Hematopoietic multipotent progenitor cell treated with erythropoietin and hydrocortisone succinate and interleukin-3 and kit ligand, for 6 days (in vitro differentiated cells): ENCODE measurements around the gene TMPRSS11D.

Experiments
- DNase-seq: peaks from one replicate; pipeline ENCODE4 v3.0.0-alpha.2; 2015

Gene TMPRSS11D, protein sequence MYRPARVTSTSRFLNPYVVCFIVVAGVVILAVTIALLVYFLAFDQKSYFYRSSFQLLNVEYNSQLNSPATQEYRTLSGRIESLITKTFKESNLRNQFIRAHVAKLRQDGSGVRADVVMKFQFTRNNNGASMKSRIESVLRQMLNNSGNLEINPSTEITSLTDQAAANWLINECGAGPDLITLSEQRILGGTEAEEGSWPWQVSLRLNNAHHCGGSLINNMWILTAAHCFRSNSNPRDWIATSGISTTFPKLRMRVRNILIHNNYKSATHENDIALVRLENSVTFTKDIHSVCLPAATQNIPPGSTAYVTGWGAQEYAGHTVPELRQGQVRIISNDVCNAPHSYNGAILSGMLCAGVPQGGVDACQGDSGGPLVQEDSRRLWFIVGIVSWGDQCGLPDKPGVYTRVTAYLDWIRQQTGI

DNA sequence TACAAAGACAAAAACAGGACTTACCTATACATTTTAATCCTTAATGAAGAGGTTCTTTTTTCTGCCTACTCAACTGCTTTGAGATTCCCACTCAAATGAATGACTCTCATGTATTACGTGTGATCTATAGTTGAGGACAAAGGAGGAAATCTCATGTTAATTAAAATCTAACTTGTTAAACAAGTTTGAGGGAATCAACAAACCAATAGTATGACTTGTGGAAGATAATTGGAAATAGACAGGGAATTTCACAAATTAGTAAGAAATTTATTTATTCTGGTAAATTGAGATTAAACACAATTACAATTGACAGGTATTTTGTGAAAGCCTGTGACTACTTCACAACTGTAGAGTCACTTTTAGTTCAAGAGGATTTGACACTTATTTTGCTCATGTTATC, at the start of gene TMPRSS11D:
Gene TMPRSS11D (minus strand): TSS at position 101 of the 400 bp plus-strand sequence. CDS start 69 bp downstream, at position 32.
- no peak for DNase-seq

DNA sequence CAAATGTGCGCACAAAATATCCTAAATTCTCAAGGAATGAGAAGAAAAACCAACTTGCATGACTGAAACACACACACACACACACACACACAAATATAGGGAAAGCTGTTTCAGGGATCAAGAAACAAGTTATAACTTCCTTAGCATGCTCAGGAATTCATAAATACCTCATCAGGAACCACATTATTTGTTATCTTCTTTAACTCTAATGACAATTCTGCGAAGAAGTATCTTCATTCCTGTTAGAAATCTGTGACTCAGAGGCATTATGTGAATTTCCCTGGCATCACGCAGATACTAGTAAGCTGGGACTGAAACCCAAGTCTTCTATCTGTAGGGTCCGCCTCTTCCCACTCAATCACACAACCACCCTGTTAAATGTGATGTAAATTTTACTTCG, 49.2 kb upstream of the TMPRSS11D start:
- DNase-seq, result no peak

DNA sequence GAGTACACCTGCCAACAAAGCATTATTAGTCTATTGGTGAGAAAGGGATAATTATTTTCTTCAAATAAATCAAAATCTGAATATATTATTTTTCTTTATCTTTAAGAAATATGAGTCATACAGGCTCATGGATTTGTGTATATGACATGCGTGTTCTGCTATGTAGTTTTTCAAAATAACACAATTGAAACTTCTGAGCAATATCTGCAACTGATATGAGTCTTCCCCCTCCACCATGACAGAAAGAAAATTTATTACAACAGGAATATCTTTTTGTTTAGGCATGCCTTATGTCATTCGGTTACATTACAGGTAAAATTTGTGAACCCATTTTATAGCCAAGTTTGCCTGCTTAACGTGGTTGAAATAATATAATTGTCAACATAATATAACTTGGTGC, 47.5 kb upstream of the TMPRSS11D start:
- DNase-seq, result no peak

DNA sequence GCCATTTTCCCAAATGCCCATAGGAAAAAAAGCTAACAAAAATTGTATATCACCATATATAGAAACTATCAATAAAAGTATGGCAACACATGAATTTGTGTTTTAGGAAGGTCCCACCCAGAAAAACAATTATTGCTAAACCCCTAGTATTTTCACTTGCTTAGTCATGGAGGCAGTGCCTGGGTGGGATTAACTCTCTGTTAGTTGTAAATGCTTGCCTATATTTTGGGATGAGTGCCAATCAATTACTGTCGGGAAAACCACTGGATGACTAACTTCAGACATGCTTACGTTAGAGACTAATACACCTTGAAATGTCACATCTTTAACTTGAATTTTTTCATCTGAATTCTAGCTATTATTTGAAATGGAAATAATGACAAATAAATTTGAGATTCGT, 45.6 kb upstream of the TMPRSS11D start:
- DNase-seq, result no peak

DNA sequence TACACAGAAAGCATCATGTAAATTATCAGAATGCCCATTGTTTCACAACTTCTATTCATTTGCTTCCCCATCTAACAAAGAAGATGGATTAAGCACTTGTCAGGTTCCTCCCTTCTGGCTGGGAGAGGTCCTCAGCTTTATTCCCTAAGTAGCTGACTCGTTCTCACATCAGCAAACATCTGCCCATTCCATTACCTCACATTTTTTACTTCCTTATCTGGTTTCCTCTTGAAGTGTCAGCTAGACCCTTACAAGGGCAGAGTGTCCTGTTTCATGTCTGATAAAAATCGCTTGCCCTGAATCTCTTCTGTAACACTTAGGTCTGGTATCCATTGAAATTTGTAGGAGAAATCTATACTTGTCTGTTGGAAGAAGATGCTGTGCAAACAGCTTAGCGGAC, 44.7 kb upstream of the TMPRSS11D start:
- peak; percentile 27 for DNase-seq

DNA sequence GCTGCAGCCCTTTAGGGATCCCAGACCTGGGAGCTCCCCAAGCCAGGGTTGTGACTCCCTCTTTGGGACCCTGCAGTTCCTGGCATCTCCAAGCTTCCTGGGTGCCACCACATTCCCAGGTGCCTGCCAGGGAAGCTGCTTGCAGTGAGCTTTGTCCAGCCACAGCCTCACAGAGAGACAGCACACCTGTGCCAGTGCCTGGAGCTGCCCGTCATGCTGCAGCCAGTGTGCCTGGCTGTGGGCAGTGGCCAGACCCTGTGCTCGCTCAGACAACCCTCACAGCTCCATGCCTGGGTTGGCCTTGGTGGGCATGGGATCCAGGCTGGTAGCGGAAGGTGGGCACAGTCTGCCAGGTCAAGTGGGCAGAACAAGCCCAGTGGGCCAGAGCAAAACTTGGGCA, 43.4 kb upstream of the TMPRSS11D start:
- no peak for DNase-seq

DNA sequence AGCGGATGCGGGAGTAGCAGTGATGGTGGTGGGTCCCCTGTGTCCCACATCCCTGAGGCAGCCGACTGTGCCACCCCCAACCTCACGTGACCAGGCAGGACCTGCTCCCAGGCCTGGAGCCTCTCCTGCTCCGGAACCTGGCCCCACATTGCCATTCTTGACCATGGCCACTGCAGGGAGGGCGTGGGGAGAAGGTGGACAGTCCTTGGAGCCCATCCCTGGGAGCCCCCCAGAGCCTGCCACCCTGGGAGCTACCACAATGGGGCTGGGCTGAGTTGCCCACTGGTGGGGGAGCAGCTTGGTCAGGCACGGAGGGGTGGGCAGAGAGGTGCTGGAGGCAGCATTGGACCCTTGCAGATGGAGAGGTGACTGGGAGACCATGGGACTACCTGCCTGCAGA, 42.7 kb upstream of the TMPRSS11D start:
- no peak for DNase-seq

DNA sequence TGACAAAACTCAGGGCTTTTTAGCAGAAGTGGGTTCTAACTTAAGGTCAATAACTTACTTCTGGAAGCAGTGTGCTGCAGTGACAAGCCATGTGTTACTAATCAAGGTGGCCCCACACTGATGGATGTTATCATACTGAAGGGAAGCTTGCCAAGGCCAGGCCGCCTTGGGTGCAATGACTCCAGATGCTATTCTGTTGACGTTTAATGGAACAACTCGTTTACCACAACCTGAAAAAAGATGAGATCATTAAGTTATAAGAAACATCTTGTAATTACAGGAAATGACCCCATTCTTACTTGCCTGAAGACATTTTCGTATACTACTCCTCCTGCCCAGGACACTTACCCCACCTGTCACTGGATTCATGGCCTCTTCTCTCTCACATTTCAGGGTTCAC, 38.9 kb upstream of the TMPRSS11D start:
- no peak for DNase-seq

DNA sequence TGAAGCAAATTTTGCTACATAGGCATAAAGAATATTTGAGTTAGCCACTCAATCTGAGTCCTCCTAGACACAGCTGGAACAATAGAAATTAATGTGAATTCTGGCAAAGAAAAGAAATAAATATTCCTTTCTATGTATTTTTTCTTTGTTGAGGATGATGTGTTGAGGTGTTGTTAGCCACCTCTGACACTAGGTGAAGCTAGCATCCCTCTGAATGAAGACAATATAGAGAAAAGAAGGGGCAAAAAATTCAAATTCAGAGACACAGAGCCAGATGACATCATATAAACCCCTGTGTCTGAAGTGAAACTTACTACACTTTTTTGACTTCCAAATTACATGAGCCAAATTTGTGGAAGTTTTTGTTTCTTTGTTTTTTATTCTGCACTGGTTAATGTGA, 34.6 kb upstream of the TMPRSS11D start:
- DNase-seq, result peak; percentile 13

DNA sequence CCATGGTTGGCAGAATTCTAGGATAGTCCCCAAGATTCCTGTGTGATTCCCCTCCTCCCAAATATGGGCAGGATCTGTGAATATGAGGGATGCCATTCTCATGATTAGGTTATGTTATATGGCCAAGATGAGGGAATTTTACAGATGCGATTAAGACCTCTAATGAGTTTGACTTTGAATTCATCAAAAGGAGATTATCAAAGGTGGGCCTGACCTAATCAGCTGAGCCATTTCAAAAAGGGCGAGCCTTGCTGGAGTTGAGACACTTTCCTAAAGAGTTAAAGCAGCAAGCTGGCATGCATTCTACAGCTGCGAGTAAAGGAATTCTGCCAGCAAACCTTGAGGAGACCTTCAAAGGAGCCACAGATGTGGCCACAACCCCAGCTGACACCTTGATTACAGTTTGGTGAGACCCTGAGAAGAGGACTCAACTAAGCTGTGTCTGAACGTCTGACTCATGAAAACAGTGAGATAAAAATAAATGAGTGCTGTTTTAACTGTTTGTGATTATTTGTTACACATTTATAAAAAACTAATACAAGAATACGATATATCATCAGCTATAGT, 31.7 kb upstream of the TMPRSS11D start:
- no peak for DNase-seq

DNA sequence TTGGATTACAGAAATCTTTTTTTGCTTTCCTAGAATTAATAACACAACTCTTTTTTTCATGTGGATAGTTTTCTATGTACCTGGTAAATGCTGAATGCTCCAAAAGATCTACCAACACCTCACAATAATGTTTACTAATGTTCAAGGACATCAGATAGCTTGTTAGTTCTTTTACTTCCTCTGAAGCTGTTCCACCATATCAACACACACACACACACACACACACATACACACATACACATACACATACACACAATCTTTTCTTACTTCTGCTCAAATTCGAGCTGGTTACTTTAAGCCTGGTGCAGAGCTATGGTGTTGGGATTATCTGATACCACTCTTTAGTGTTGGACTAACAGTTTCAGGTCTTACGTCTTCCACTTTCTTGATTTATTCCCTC, 28.3 kb upstream of the TMPRSS11D start:
- DNase-seq, result no peak

DNA sequence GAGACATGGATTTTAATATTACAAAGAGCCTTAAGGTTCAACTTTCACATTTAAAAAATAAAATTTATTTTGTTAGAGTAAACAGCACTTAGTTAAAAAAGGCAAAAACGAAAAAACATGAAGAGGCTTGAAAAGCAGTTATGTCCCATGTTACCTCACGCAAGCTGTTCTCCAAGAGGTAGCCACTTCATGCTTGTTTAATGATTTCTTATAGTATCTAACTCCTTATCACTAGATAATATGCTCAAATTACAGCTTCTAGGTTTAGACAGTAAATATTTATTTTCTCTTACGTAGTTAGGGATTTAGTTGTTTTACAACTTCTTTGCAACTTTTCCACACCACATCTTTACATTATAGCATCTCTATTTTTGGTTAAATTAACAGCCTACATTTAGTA, 27.8 kb upstream of the TMPRSS11D start:
- no peak for DNase-seq

DNA sequence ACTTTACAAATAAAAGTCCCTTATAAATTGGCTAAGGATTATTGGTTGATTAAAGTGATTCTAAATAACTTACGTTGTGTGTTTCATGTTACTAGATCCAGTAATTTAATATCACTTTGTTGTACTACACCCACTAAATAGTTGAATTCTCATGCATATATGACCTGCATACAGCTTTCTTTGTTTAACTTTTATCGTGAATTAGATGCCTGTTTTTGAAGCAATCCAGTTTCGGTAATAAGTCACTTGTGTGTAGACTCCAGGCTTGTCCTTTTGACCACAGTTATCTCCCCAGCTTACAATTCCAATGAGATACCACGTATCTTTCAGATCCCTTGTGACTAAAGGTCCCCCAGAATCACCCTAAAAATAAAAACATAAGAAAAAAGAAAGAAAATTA, 27.3 kb upstream of the TMPRSS11D start:
- DNase-seq, result no peak

DNA sequence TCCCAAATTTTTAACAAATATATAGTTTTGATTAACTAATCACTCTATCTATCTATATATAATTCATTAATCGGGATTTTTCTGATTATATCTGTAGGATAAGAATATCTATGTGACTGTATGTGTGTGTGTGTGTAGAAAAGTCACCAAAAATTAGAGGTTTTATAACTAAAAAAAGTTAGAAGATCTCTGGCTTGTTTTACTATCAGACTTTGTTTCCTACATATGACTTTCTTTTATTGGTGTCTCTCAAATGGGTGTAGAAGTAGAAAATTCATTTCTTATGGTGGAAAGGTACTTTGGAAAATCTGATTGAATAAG, 26.7 kb upstream of the TMPRSS11D start:
- no peak for DNase-seq

DNA sequence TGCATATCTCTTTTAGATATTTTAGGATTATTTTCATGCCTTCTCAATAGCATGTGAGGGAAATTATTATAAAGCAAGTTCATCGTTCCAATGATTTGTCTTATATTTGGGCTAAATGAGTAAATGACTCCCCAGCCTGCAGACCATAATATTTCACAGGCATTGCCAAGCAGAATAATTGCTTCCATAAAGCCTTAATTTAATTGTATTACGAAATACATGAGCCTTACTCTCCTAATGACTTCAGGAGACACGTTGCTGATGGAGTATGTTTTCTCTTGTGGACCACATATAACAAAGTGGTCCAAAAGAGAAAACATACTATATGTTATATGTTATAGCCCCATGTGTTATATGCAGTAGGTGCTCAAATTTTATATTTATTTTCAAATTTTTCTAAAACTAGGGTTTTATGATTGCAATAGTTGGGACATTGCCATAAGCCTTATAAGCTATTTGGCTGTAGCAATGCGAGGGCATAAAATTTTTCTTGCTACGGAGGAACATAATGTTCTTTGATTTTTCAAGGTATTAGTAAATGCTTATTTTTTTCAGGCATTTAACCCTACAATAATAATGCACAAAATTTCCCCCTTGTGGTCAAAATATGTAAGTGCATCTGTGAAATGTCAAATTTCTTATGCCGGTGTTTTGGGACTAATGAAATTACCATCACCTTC, 26.2 kb upstream of the TMPRSS11D start:
- DNase-seq, result peak; percentile 60

DNA sequence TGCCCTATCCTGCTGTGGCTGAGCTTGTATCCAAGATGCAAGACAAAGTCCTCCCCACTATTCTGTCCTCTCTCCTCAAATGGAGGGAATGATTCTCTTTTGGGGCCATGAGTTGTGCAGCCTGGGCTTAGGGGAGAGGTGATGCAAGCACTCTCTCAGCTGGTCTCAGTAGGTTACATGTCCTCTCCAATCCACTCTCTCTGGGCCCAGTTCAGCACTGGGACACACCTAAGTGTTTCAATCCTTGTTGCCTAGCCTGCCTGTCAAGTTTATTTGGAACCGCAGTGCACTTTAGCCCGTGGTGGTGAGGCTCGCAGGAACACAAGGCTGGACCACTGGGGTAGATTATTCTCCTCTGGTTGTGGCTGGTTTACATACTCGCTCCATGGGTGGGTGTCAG, 23.8 kb upstream of the TMPRSS11D start:
- DNase-seq, result no peak

DNA sequence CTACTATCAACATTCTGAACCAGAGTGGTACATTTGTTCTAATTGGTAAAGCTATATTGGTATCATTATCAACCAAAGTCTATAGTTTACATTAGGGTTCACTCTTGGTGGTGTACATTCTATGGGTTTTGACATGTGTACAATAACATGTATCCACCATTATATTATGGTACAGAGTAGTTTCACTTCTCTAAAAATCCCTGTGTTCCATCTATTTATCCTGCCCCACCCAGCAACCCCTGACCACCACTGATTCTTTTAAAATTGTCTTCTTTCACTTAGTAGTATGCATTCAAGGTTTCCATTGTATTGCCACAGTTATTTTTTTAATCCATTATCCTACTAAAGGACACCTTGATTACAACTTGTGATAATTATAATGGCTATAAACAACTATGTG, 15.3 kb upstream of the TMPRSS11D start:
- no peak for DNase-seq

DNA sequence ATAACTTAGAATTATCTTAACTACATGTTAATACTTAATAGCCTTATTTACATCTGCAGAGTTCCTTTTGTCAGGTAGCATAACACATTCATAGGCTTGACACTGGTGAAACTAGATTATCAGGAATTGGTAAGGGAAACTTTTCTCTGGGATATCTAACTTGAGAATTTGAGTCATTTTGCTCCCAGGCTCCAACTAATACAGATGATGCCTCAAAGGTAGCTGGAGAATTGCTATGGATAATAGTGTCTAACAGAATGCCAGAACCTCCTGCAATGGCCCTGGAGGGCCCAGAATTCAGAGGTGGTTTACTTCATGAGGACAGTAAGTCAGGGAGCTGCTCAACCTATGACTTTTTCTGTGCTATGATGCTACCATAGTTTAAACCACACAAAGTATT, 13.9 kb upstream of the TMPRSS11D start:
- DNase-seq, result no peak

DNA sequence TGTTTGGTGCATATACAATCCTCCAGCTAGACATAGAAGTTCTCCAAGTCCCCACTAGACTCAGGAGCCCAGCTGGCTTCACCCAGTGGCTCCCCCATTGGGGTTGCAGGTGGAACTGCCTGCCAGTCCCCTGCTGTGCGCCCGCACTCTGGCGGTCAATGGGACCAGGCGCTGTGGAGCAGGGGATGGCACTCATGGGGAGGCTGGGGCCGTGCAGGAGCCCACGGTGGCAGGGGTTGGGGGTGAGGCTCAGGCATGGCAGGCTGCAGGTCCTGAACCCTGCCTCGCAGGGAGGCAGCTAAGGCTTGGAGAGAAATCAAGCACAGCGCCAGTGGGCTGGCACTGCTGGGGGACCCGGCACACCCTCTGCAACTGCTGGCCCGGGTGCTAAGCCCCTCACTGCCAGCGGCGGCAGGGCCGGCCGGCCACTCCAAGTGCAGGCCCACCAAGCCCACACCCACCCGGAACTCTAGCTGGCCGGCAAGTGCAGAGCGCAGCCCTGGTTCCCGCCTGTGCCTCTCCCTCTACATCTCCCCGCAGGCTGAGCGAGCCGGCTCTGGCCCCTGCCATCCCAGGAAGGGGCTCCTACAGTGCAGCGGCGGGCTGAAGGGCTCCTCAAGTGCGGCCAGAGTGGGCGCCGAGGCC, 12.7 kb upstream of the TMPRSS11D start:
- no peak for DNase-seq

DNA sequence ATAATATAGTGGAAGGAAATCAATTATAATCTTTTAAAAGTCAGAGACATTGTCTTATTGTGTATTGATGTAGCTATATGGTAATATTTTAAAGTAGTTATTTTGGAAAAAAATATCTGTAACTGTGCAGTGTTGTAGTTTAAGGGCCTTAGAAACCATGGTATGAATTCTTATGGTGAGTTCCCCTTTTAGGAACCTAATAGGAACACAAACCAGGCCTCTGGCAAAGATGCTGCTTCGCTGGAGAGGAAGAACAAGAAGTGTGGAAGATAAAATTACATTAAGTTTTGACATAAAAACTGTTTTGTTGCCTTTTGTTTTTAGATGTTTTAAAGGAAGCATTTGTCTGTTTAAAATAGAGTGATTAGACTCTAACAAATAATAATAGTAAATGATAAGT, 10.9 kb upstream of the TMPRSS11D start:
- DNase-seq, result no peak

DNA sequence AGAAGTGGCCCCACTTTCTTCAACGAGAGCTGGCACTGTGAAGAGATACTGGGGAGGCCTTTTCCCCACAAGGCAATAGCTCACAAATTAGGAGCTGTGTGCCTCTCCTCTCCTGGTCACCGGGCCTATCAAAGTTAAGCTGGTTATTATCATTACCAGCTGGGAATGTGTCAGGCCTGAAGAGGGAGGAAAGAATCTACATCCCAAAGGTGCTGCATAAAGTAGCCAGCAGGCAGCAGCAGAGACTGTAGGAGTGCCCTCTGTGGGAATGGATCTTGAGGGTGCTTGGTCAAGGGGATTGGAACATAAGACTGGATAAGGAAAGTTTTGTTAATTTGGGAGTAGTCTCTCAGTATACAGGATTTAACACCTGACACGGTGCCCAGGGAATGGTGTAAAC, 9.1 kb upstream of the TMPRSS11D start:
- no peak for DNase-seq

DNA sequence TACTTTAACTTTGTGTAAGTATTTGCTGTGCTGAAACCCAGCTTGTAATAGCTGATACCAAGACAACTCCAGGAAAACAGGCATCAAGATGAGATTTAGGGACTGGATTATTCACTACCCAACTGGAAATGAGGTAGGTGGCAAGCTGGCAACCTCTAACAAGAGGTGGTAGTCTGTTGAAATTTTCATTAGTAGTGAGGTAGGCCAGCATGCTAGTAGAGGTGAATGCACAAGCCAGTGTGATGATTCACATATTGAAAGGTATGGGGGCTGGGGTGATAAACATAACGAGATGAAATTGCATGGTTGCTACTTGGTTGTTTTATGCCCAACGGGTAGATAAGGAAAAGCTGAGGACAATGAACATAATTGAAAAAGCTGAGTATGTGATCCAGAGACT, 8.5 kb upstream of the TMPRSS11D start:
- DNase-seq, result no peak

DNA sequence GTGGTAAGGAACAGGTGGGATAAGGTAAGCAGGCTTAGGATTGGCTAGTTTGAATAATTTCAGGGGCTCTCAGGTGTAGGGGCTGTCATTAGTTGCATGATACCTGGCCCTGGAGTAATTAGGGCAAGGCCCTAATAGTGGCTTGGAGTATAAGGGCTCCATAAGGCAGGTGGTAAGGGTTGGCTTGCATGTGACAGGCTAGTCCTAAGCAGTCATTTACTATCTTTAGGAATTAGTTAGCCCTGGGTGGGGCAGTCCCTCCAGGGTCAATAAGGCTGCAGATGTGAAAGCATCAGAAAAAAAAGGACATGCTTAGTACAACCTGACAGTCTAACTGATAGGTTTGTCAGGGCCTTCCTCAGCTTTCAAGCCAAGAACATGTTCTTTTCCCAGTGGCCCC, 7.8 kb upstream of the TMPRSS11D start:
- no peak for DNase-seq

DNA sequence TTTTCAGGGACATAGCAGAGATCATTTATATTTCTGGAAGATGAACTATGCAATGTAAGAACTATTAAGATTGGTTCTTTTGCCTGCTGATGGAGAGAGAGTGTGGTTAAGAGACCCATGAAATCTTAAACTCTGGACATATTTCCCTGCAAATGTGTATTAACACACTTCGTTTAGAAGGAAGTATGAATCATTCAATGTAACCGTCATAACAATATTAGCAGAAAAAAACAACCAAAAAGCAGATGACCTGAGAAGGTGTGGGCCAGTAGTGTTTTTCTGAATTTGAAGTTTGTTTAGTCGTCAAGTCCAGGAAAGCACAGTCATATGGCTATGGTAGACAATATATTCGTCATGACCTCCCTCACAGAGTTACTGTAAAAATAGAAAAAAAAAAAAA, 2.5 kb upstream of the TMPRSS11D start:
- no peak for DNase-seq
